Measurements from ENCODE around the gene CTNND2.
"Not testable (repeated sequence)": the region's sequence is repeated elsewhere in the genome, so short reads cannot be mapped to it uniquely, and the experiment has no call there.

The CTNND2 gene

DNA sequence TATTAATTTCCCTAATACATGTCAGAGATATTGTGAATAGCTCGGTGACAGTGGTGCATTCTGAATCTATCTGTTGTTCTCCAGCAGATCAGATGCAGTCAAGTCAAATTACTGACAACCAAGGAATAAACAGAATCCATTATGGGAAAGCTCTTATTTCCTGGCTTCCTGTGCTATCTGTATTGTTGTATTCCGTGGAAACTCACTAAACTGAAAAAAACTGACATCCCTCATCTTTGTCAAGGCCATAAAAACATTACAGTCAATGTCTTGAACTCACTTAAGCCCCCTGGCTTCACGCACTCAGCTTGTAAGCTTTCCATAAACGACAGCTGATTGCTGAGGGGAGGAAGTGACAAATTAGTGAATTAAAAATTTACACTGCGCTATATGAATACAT is 245.9 kb downstream of the CTNND2 start:
- Histone ChIP-seq H3K27ac (ENCODE audit: low read length) (no peak overlapping the region), H3K4me3 (ENCODE audit: low read depth in 1 of 2, low read length in 2 of 2) (no peak overlapping the region), H3K4me1 (ENCODE audit: control insufficient read depth in 1 of 2, insufficient read depth in 2 of 2, low read length in 2 of 2) (no peaks in the 10 kb centered on the region), H3K36me3 (ENCODE audit: control insufficient read depth in 1 of 2, insufficient read depth in 2 of 2, low read length in 2 of 2) (no peaks in the 10 kb centered on the region), H3K9me3 (ENCODE audit: control insufficient read depth in 1 of 2, low read length in 2 of 2) (no peaks in the 10 kb centered on the region), H3K27me3 (ENCODE audit: low read depth, low read length) (no peaks in the 10 kb centered on the region)

DNA sequence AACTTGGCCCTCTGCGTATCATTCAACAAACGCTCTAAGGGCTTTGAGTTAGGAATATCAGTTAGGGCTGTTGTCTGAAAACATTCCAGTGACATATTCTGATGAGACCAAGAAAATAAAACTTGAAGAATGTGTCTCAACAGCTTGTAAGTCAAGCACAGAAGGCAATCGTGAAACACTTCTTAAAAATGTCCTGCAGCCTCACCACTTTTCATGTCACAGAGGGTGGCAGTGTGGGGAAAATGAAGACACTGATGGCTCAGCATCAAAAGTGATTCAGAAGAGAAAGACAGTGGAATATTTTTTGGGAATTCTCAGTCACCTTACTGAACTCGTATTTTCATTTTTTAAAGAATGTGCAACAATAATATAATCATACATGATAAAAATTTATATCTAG is 247.3 kb downstream of the CTNND2 start:
- Histone ChIP-seq H3K4me3 (ENCODE audit: low read depth in 1 of 2, low read length in 2 of 2) (no peak overlapping the region), H3K27me3 (ENCODE audit: low read depth, low read length) (no peaks in the 10 kb centered on the region), H3K4me1 (ENCODE audit: control insufficient read depth in 1 of 2, insufficient read depth in 2 of 2, low read length in 2 of 2) (no peaks in the 10 kb centered on the region), H3K36me3 (ENCODE audit: control insufficient read depth in 1 of 2, insufficient read depth in 2 of 2, low read length in 2 of 2) (no peaks in the 10 kb centered on the region), H3K27ac (ENCODE audit: low read length) (no peak overlapping the region), H3K9me3 (ENCODE audit: control insufficient read depth in 1 of 2, low read length in 2 of 2) (no peaks in the 10 kb centered on the region)

DNA sequence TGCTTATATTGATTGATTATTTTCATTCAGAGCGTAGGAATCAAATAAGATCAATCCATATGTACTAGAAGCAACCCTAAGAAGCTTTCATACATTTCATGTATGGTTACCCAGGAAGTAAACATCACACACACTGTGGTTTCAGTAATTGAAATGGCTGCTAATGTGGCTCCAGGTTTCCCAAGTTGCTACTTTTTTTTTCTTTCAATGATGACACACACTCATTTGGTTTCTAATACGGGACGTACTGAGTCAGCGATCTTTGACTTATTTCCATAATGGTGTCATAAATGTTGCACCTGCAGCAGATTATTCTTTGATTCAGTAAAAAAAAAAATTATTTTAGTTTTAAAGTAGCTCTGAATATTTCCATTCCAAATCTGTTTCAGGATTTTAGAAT is 248.6 kb downstream of the CTNND2 start:
- no peak overlapping the region for H3K27ac ChIP-seq (ENCODE audit: low read length)
- no peak overlapping the region for H3K4me3 ChIP-seq (ENCODE audit: low read depth in 1 of 2, low read length in 2 of 2)
- no peaks in the 10 kb centered on the region for H3K4me1 ChIP-seq (ENCODE audit: control insufficient read depth in 1 of 2, insufficient read depth in 2 of 2, low read length in 2 of 2)
- H3K9me3 ChIP-seq (ENCODE audit: control insufficient read depth in 1 of 2, low read length in 2 of 2): peaks cover 0 to 8% of the 10 kb centered on the region in 2 donors
- no peaks in the 10 kb centered on the region for H3K36me3 ChIP-seq (ENCODE audit: control insufficient read depth in 1 of 2, insufficient read depth in 2 of 2, low read length in 2 of 2)
- no peaks in the 10 kb centered on the region for H3K27me3 ChIP-seq (ENCODE audit: low read depth, low read length)

DNA sequence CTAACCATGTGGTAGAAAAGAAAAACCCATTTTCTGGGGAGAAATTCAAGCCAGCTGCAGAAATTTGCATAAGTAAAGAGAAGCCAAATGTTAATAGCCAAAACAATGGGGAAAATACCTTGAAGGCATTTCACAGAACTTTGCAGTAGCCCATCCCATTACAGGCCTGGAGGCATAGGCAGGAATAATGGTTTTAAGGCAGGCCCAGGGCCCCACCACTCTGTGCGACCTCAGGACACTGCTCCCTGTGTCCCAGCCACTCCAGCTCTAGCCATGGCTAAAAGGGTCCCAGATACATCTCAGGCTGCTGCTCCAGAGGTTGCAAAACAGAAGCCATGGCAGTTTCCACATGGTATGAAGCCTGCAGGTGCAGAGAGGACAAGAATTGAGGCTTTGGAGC is 253.3 kb downstream of the CTNND2 start:
- Histone ChIP-seq H3K9me3 (ENCODE audit: control insufficient read depth in 1 of 2, low read length in 2 of 2) (peaks cover 0 to 10% of the 10 kb centered on the region in 2 donors), H3K27ac (ENCODE audit: low read length) (no peak overlapping the region), H3K4me3 (ENCODE audit: low read depth in 1 of 2, low read length in 2 of 2) (no peak overlapping the region), H3K27me3 (ENCODE audit: low read depth, low read length) (no peaks in the 10 kb centered on the region), H3K4me1 (ENCODE audit: control insufficient read depth in 1 of 2, insufficient read depth in 2 of 2, low read length in 2 of 2) (no peaks in the 10 kb centered on the region), H3K36me3 (ENCODE audit: control insufficient read depth in 1 of 2, insufficient read depth in 2 of 2, low read length in 2 of 2) (no peaks in the 10 kb centered on the region)

DNA sequence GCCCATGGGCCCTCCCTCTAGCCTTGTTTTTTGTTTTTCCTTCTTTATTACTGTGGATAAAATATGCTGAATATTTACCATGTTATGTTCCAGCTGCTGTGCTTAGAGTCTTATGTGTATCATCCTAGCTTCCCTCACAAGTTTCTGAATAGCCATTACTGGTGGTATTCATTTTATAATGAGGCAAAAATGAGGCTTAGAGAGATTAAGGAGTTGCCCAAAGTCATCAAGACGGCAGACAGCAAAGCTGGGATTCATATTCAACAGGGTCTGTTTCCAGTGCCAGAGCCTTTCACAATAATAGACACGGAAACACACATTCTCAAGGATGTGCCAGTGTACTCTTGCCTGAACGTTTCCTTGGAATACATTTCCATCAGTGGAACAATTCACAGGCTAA is 258.1 kb downstream of the CTNND2 start:
- no peak overlapping the region for H3K27ac ChIP-seq (ENCODE audit: low read length)
- no peaks in the 10 kb centered on the region for H3K4me1 ChIP-seq (ENCODE audit: control insufficient read depth in 1 of 2, insufficient read depth in 2 of 2, low read length in 2 of 2)
- H3K9me3 ChIP-seq (ENCODE audit: control insufficient read depth in 1 of 2, low read length in 2 of 2): peaks cover 0 to 6% of the 10 kb centered on the region in 2 donors
- H3K4me3 ChIP-seq (ENCODE audit: low read depth in 1 of 2, low read length in 2 of 2): no peak overlapping the region
- no peaks in the 10 kb centered on the region for H3K36me3 ChIP-seq (ENCODE audit: control insufficient read depth in 1 of 2, insufficient read depth in 2 of 2, low read length in 2 of 2)
- H3K27me3 ChIP-seq (ENCODE audit: low read depth, low read length): no peaks in the 10 kb centered on the region

DNA sequence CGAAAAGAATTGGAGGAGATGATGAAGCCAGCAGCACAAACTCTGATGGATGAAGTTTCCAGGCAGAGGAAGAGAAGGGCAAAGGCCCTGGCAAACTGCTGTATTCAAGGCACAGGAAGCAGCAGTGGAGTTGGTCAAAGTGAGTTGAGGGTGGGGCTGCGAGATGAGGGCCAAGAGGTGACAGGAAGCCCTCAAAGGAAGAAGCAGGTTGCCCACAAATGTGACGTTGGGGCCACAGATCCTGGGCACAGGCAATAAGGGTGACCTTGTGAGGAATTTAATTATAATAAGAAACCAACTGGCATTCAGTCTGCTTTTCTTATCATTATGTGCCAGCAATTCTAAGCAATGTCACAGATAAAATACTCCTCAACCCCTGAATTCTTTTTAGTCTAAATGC is 261.8 kb downstream of the CTNND2 start:
- Histone ChIP-seq H3K27me3 (ENCODE audit: low read depth, low read length) (no peaks in the 10 kb centered on the region), H3K36me3 (ENCODE audit: control insufficient read depth in 1 of 2, insufficient read depth in 2 of 2, low read length in 2 of 2) (no peaks in the 10 kb centered on the region), H3K4me3 (ENCODE audit: low read depth in 1 of 2, low read length in 2 of 2) (no peak overlapping the region), H3K4me1 (ENCODE audit: control insufficient read depth in 1 of 2, insufficient read depth in 2 of 2, low read length in 2 of 2) (no peaks in the 10 kb centered on the region), H3K9me3 (ENCODE audit: control insufficient read depth in 1 of 2, low read length in 2 of 2) (no peaks in the 10 kb centered on the region), H3K27ac (ENCODE audit: low read length) (no peak overlapping the region)

DNA sequence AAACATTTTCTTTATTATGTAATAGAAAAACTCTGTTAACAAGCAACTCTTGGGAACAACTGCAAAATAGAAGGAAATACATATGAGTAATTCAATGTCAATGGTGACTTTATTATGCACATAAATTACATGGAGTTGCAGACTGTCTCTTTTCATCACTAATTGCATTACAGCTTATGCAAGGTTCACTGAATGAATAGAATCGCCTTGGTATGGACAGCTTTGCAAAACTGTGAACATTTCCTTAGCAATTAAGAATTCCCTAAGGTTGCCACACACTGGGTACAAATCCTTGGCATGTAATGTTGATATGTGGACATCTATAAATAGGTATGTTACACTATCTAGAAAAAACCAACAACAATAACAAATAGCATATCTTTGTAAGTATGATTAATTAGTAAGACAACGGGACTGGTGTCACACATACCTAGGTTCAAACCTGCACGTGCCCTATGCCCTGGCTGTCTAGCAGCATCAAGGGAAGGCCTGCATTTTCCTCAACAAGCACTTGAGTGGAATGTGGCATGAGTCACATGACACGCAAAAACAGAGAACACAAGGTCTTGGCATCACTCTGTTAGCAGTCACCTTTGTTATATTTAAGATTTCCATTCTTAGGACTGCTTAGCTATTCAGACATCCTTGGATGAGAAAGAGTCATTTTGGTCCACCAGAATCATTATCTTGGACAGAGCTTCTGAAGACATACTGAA is 263.9 kb downstream of the CTNND2 start:
- no peak overlapping the region for H3K4me3 ChIP-seq (ENCODE audit: low read depth in 1 of 2, low read length in 2 of 2)
- H3K27ac ChIP-seq (ENCODE audit: low read length): no peak overlapping the region
- H3K36me3 ChIP-seq (ENCODE audit: control insufficient read depth in 1 of 2, insufficient read depth in 2 of 2, low read length in 2 of 2): no peaks in the 10 kb centered on the region
- no peaks in the 10 kb centered on the region for H3K27me3 ChIP-seq (ENCODE audit: low read depth, low read length)
- no peaks in the 10 kb centered on the region for H3K9me3 ChIP-seq (ENCODE audit: control insufficient read depth in 1 of 2, low read length in 2 of 2)
- no peaks in the 10 kb centered on the region for H3K4me1 ChIP-seq (ENCODE audit: control insufficient read depth in 1 of 2, insufficient read depth in 2 of 2, low read length in 2 of 2)

DNA sequence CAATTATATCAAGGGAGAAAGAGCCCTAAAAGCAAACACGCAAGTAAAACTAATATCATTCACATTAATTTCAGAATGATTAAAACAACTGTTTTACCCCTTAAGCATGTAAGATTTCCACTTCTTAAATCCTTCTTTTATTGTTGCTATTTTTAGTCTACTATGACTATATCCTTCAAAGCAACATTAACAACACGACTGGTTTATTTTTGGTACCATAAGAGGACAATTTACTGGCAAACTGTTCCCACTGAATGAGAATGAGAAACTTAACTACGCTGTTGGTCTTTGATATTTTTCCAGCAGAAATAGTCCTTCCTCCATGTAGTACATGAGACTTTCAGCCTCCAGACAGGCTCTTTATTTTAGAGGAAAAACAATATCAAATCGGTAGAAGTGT is 281.5 kb downstream of the CTNND2 start:
- no peaks in the 10 kb centered on the region for H3K36me3 ChIP-seq (ENCODE audit: control insufficient read depth in 1 of 2, insufficient read depth in 2 of 2, low read length in 2 of 2)
- no peaks in the 10 kb centered on the region for H3K9me3 ChIP-seq (ENCODE audit: control insufficient read depth in 1 of 2, low read length in 2 of 2)
- no peak overlapping the region for H3K4me3 ChIP-seq (ENCODE audit: low read depth in 1 of 2, low read length in 2 of 2)
- no peak overlapping the region for H3K27ac ChIP-seq (ENCODE audit: low read length)
- no peaks in the 10 kb centered on the region for H3K4me1 ChIP-seq (ENCODE audit: control insufficient read depth in 1 of 2, insufficient read depth in 2 of 2, low read length in 2 of 2)
- no peaks in the 10 kb centered on the region for H3K27me3 ChIP-seq (ENCODE audit: low read depth, low read length)

DNA sequence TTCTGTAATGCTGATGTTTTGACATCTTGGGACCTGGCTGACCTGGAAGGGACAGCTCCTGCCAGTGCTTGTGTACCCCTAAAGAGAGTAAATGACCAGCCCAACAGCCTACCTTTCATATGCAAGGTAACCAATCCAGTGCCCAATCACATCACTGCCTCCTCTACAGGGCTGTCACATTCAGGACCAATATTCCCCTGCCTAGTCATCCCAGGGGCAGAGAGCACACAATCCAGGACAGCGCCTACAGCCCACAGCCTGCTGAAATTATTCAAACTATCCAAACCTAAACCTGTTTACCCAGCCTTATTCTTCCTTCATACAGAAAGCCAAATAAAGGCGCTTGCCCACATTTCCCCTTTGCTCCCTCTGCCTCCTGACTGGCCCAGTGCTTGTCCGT is 284.1 kb downstream of the CTNND2 start:
- H3K36me3 ChIP-seq (ENCODE audit: control insufficient read depth in 1 of 2, insufficient read depth in 2 of 2, low read length in 2 of 2): no peaks in the 10 kb centered on the region

DNA sequence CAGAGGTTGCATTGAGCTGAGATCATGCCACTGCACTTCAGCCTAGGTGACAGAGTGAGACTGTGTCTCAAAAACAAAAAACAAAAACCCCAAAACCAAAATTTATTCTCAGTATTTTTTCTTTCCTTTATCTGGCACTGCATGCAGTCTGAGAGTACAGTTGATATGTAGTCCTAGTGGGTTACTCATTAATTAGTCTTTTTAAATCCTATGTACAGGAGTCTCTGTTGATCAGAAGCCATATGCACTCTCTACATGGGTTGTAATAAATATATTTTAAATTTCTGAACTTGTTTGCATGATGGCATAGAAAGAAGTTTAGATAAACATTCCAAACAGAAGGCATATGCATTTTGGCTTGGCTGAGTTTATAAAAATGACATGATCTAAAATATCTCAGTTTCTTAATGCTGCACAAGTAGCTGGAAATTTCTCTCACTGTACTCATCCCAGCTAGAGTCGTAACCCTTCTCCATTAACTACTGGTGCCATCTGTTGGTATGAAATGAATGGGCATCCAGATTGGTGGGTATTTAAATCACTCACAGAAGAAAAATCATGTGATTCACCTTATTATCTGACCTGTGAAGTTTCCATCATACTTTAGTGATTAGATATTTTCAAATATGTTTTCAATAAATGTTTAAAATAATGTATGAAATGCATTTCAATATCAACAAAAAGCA is 284.8 kb downstream of the CTNND2 start:
- no peak overlapping the region for H3K4me3 ChIP-seq (ENCODE audit: low read depth in 1 of 2, low read length in 2 of 2)
- H3K27me3 ChIP-seq (ENCODE audit: low read depth, low read length): no peaks in the 10 kb centered on the region
- H3K27ac ChIP-seq (ENCODE audit: low read length): no peak overlapping the region
- no peaks in the 10 kb centered on the region for H3K9me3 ChIP-seq (ENCODE audit: control insufficient read depth in 1 of 2, low read length in 2 of 2)
- no peaks in the 10 kb centered on the region for H3K4me1 ChIP-seq (ENCODE audit: control insufficient read depth in 1 of 2, insufficient read depth in 2 of 2, low read length in 2 of 2)
- H3K36me3 ChIP-seq (ENCODE audit: control insufficient read depth in 1 of 2, insufficient read depth in 2 of 2, low read length in 2 of 2): no peaks in the 10 kb centered on the region

More for the DNA sequence above, 284.1 kb downstream of the CTNND2 start:
- Histone ChIP-seq H3K27me3 (ENCODE audit: low read depth, low read length) (no peaks in the 10 kb centered on the region), H3K27ac (ENCODE audit: low read length) (no peak overlapping the region), H3K9me3 (ENCODE audit: control insufficient read depth in 1 of 2, low read length in 2 of 2) (no peaks in the 10 kb centered on the region), H3K4me3 (ENCODE audit: low read depth in 1 of 2, low read length in 2 of 2) (no peak overlapping the region), H3K4me1 (ENCODE audit: control insufficient read depth in 1 of 2, insufficient read depth in 2 of 2, low read length in 2 of 2) (no peaks in the 10 kb centered on the region)

DNA sequence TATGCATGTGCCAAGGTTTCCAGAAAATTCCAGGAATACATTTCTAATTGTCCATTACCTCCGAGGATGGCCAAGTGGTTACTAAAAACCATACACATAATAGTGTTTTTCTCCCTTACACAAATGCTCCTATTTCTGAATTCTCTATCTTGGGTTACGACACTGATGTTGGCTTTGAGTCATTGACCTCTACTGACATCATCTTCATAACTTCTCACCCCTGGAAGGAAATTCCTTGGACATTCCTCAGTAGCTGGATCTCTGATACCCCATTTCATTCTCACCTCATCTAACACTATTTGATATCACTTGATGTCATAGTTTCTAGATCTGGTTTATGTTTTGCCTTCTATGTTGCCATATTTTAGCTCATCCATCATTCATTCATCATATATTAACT is 287.2 kb downstream of the CTNND2 start:
- Histone ChIP-seq H3K36me3 (ENCODE audit: control insufficient read depth in 1 of 2, insufficient read depth in 2 of 2, low read length in 2 of 2) (no peaks in the 10 kb centered on the region), H3K27me3 (ENCODE audit: low read depth, low read length) (no peaks in the 10 kb centered on the region), H3K4me3 (ENCODE audit: low read depth in 1 of 2, low read length in 2 of 2) (no peak overlapping the region), H3K27ac (ENCODE audit: low read length) (no peak overlapping the region), H3K4me1 (ENCODE audit: control insufficient read depth in 1 of 2, insufficient read depth in 2 of 2, low read length in 2 of 2) (no peaks in the 10 kb centered on the region), H3K9me3 (ENCODE audit: control insufficient read depth in 1 of 2, low read length in 2 of 2) (no peaks in the 10 kb centered on the region)

DNA sequence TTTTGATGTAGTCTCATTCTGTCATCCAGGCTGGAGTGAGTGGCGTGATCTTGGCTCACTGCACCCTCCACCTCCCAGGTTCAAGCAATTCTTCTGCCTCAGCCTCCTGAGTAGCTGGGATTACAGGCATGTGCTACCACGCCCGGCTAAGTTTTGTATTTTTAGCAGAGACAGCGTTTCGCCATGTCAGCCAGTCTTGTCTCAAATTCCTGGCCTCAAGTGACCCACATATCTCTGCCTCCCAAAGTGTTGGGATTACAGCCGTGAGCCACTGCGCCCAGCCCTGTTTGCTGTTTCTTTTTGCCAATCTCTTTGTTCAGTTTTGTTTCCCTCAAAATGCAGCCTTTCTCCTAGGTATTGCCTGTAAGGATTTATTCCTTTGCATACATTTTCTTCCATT is 287.6 kb downstream of the CTNND2 start:
- H3K27ac ChIP-seq (ENCODE audit: low read length); H3K9me3 ChIP-seq (ENCODE audit: control insufficient read depth in 1 of 2, low read length in 2 of 2); H3K36me3 ChIP-seq (ENCODE audit: control insufficient read depth in 1 of 2, insufficient read depth in 2 of 2, low read length in 2 of 2); H3K4me1 ChIP-seq (ENCODE audit: control insufficient read depth in 1 of 2, insufficient read depth in 2 of 2, low read length in 2 of 2); H3K4me3 ChIP-seq (ENCODE audit: low read depth in 1 of 2, low read length in 2 of 2); H3K27me3 ChIP-seq (ENCODE audit: low read depth, low read length): not testable (repeated sequence)

Measured in muscle layer of duodenum (tissue), 2 donors.